ENCODE results near the gene POTEJ.
"Not testable (repeated sequence)": the region's sequence is repeated elsewhere in the genome, so short reads cannot be mapped to it uniquely, and the experiment has no call there.

Gene POTEJ

DNA sequence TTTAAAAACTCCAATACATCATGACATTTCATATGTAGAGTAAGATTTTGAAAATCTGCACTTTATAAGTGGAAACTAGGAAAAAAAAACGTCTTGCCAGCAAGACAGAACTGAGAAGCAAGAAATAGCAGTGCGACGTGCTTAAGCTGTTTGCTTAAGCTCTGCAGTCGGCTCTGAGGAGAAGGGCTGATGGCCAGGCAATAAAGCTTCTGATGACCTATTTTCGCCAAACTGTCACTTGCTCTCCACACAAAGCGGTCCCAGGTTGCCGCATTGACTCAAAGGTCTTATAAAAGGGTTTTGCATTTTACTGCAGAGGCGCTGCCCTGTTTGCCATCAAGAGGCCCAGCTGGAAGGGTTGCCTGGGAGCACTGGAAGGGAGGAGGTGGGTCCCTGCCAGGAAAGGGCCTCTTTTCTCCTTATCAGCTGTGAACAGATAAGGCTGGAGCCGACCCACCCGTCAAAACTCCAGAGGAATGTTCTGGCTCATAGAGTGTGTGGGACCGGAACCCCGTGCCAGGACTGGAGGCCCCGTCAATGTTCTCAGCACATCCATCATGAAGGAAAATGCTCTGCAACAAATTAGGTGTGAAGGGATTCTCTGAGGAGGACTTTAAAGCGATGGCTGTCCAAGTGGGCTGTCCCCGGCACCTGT lies 9.5 kb upstream of the POTEJ start:
- DNase-seq (ENCODE audit: low spot score), result not testable (repeated sequence)

DNA sequence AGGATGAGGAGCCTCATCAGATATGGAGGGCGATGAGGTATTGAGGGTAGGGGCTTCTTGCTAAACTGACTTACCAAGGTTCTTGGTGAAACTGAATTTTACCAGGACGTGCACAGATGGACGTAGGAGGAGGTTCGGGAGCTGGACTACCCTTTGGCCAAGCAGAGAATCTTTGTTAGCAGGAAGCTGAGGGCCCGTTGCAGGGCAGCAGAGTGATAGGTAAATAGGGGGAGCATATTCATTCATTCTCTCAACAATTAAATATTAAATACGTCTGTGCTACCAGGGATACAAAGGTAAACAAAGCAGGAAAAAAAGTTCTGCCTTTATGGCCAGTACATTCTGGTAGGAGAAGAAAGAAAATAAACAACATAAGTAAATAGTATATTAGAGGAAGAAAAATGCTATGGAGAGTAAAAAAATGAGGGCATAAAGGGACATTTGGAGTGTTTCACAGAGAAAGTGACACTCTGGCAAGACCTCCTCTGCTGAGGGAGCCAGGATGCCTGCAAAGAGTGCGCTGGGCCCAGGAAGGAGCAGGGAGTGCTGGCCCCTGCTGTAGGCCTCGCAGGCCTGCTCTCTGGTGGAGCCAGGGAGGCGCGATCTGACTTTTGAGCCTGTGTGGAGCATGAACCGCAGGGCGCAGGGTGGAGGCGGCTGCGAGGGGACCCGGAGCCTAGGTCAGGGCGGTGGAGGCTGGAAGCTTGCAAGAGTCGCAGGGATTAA lies 2.8 kb upstream of the POTEJ start:
- not testable (repeated sequence) for DNase-seq (ENCODE audit: low spot score)

DNA sequence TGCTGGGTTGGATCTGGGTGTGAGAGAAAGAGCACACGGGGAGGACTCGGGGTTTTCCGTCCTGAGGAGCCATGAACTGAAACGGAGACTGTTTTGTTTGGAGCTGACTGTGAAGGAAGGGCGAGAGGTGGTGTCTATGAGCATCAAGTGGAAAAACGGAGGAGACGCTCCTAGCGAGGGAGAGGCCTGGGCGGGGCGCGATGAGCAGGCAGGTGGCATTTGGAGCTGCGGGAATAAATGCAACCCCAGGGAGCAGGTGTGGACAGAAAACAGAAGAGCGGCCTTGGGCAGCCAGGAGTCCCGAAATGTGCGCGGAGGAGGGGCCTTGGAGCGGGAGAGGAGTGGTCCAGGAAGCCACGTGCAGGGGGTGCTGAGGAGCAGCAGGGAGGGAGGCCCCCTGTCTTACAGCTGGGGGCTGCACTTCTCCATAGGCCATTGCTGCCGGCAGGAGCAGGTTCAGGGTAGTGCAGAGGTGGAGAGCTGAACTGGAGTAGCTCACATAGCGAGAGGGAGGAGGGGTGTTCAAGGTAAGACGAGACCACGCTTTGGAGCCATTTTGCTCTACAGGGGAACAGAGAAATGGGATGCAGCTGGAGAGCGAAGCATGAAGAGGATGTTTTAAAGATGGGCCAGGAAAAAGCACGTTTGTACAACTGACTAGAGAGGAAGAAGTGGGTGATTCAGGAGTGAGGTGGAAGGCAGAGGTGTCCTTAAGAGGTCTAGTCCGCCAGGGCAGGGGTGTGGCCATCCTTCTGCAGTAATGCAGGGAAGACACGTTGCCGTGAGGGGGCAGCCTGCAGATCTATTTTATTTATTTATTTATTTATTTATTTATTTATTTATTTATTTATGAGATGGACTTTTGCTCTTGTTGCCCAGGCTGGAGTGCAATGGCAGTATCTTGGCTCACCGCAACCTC lies 2.0 kb upstream of the POTEJ start:
- DNase-seq (ENCODE audit: low spot score), result not testable (repeated sequence)

DNA sequence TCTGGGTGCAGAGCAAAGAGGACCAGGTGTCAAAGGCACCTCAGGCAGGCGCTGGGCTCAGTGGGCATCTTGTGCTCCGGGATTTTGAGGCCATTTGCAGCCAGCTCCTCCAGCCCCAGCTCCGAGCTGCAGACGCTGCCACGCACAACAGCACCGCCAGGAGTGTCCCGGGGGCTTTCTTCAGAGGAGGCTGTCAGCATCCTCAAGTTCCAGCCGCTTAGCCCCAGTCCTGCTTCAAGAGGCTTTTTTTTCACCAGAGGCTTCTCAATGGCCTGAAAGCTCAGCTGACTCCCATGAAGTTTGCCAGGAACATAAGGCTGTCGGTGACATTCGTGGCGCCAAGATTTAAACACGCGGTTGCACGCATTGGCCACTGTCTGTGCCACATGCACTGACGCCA lies 754 bp upstream of the POTEJ start:
- not testable (repeated sequence) for DNase-seq (ENCODE audit: low spot score)

DNA sequence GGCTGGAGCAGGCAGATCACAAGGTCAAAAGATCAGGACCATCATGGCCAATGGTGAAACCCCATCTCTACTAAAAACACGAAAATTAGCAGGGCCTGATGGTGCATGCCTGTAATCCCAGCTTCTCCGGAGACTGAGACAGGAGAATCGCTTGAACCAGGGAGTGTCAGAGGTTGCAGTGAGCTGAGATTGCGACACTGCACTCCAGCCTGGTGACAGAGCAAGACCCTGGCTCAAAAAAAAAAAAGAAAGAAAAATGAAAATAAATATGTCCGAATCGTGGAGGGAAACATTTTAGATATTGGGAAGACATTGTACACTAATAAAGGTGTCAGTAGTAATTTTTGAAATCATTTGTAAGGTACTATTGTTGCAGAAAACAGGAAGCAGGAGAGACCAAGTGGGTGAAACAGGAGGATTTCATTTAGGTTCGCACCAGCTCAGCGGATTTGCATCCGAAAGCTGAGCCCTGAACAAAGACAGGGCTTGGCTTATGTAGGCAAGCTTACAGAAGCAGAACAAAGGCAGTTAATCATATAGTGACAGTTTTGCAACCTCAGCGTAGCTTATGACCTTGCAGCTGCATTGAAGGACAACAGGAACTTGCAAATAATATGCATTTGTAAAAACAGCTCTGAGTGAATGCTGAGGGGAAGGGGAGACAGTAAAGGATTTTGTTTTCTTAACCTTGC lies 17.7 kb downstream of the POTEJ start:
- DNase-seq (ENCODE audit: low spot score), result not testable (repeated sequence)

DNA sequence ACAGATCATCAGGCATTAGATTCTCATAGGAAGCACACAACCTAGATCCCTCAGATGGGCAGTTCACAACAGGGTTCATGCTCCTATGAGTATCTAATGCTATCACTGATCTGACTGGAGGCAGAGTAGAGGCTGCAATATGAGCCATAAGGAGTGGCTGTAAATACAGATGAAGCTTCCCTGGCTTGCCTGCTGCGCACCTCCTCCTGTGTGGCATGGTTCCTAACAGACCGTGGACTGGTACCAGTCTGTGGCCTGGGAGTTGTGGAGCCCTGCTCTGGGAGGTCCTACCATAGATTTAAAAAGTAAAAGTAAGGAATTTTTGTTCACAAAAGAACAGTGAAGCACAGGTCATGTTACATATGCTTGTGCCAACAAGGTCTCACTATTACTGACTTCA lies 27.7 kb downstream of the POTEJ start:
- not testable (repeated sequence) for DNase-seq (ENCODE audit: low spot score)

DNA sequence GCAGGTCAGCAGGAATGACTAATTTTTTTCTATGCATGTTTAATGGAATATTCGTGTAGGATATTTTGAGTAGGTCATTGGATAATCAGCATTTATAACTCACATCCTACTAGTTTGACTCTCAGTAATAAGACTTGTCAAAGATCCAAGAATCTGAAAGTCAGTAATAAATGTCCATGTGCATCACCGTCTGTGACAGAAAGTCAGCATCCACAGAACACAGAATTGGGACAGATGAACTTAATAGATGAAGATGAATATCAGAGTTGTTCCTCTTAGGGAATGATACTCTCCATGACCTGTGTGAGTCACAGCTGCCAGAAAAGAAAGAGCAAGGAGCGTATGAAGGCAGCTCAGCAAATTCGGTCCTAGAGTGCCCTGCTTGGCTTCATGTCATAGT lies 30.4 kb downstream of the POTEJ start:
- DNase-seq (ENCODE audit: low spot score), result not testable (repeated sequence)

DNA sequence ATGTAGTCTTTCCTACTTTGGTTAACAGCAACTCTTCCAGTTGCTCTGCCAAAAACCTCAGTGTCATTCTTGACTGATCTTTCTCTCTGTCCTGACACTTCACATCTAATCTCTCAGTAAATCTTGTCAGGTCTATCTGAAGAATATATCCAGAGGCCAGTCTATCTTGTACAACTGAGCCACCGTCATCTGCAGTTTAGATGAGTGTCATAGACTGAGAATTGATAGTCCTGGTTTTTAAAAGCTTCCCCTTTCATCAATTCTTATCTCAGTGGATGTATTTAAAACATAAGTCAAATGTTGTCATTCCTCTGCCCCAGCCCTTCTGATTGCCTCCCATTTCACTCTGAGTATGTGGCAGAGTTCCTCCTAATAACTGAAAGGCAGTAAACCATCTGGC lies 38.0 kb downstream of the POTEJ start:
- not testable (repeated sequence) for DNase-seq (ENCODE audit: low spot score)

DNA sequence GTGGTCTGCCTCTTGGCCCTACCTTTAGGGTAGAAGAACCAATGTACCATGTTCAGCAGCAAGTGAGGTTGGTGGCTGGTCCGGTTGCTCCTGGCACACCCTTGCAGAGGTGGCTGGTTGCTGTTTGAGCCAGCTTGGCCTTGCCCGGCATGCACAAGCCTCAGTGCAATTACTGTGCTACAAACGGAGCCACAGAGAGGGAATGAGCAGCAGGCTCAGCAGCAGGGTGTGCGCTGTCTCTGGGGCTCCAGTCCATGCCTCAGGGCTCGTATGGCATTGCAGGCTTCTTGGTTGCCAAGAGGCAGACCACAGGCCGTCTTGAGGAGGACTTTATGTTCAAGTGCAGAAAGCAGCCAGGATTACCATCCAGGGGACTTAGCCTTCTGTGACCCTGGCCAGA lies 53.3 kb downstream of the POTEJ start:
- not testable (repeated sequence) for DNase-seq (ENCODE audit: low spot score)

DNA sequence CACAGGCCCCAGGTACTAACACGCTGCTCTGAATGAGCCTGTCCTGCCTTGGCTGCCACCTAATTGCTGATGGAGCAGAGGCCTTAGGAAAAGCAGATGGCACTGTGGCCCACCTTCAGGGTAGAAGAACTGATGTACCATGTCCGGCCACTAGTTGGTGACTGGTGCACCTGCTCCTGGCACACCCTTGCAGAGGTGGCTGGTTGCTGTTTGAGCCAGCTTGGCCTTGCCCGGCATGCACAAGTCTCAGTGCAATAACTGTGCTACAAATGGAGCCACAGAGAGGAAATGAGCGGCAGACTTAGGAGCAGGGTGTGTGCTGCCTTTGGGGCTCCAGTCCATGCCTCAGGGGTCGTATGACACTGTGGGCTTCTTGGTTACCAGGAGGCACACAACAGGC lies 54.4 kb downstream of the POTEJ start:
- DNase-seq (ENCODE audit: low spot score), result not testable (repeated sequence)

DNA sequence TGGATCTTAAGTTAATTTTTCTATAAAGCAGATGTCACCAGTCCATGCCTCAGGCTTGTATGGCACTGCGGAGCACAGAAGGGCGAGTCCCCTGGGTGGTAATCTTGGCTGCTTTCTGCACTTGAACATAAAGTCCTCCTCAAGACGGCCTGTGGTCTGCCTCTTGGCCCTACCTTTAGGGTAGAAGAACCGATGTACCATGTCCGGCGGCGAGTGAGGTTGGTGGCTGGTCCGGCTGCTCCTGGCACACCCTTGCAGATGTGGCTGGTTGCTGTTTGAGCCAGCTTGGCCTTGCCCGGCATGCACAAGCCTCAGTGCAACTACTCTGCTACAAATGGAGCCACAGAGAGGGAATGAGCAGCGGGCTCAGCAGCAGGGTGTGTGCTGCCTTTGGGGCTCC lies 56.3 kb downstream of the POTEJ start:
- not testable (repeated sequence) for DNase-seq (ENCODE audit: low spot score)

DNA sequence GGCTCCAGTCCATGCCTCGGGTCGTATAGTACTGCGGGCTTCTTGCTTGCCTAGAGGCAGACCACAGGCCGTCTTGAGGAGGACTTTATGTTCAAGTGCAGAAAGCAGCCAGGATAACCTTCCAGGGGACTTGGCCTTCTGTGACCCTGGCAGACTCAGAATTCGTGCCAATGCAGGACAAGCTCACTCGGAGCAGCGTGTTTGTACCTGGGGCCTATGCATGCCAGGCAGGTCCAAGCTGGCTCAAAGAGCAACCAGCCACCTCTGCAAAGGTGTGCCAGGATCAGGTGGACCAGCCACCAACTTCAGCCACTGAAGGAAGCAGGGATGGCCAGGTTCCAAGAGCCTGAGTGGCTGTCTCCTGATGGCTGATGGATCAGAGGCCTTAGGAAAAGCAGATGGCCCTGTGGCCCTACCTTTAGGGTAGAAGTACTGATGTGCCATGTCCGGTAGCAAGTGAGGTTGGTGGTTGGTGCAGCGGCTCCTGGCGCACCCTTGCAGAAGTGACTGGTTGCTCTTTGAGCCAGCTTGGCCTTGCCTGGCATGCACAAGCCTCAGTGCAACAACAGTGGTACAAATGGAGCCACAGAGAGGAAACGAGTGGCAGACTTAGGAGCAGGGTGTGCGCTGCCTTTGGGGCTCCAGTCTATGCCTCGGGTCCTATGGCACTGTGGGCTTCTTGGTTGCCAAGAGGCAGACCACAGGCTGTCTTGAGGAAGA lies 58.9 kb downstream of the POTEJ start:
- DNase-seq (ENCODE audit: low spot score), result not testable (repeated sequence)

DNA sequence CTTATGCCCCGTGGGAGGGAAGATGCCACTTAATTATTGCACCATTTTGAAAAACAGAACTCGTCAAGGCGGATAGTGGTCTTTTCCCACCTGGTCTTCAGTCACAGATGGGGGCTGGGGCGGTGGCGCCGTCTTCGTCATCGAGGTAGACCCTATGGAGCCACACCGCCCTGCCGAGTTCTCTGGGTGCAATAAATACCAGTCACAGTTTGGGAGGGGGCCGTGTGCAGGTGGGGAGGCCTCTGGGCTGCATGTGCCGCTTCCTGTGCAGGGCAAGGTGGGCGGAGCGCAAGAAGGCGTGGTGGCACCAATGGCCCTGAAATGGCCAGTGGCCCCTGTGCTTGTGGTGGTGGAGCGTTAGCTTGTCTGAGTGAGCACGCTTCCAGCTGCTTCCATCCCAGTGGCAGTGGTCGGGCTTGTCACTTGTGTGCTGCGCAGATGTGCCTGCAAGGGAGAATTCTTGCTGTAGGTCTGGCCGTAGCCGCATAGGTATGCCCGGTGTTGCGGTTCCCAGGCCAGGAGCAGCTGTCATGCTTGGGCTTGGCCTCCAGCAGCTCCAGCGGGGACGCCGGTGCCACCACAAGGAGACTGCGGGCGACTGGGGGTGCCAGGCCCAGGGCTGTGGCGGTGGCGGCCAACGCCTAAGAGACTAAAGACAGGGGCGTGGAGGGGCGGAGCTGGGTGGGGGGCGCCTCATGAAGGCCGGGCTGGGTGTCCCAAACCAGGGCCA lies 81.0 kb downstream of the POTEJ start:
- DNase-seq (ENCODE audit: low spot score), result not testable (repeated sequence)

DNA sequence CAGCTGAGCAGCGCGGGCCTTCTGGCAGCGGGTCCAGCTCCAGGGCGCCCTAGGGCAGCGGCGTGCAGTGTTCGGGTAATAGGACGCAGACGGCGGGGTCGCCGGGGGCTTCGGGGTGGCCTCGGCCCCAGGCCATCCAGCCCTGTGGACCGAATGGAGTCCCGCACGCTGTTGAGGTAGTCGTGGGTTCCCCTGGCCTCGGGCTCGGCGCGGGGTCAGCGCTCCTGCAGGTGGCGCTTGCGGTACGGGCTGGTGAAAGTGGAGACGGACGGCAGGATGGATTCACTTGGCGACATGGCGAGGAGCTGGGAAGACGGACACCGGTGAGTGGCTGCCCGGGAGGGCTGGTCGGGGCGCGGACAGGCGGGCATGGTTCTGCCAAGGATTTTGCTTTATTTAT lies 82.2 kb downstream of the POTEJ start:
- not testable (repeated sequence) for DNase-seq (ENCODE audit: low spot score)

DNA sequence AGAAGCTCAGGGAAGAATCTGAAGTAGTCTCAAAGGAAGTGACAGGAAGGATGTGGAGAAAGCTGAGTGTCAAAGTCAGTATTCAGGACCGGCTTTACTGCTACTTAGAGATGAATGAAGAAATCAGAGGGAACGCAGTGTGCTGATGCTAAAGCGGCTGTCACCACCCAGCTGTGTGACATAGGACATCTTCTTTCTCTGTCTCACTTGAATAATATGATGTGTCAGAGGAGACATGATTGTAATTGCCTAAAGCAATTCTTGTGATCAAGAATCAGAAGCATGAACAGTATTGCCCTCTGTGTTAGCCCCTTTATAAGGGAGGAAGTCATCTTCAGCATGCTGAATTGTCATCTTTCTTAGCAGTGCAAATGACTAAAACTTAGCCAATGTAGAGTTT lies 92.0 kb downstream of the POTEJ start:
- not testable (repeated sequence) for DNase-seq (ENCODE audit: low spot score)

Data from kidney capillary endothelial cell (primary cell).